HG03575 (cell line): ENCODE measurements around the gene CTU2.

Source experiments
- ATAC-seq: cut with Tn5 transposase; IDR thresholded peaks from one replicate; pipeline ENCODE4 v1.9.1; 2021; ENCODE audit not compliant: unreplicated experiment, insufficient number of reproducible peaks, low FRiP score; ENCODE audit errors: extremely low read depth

The CTU2 gene

GRCh38 chr16:88680554-88681083 is 25.7 kb upstream of the CTU2 start:
- no peak for ATAC-seq

DNA sequence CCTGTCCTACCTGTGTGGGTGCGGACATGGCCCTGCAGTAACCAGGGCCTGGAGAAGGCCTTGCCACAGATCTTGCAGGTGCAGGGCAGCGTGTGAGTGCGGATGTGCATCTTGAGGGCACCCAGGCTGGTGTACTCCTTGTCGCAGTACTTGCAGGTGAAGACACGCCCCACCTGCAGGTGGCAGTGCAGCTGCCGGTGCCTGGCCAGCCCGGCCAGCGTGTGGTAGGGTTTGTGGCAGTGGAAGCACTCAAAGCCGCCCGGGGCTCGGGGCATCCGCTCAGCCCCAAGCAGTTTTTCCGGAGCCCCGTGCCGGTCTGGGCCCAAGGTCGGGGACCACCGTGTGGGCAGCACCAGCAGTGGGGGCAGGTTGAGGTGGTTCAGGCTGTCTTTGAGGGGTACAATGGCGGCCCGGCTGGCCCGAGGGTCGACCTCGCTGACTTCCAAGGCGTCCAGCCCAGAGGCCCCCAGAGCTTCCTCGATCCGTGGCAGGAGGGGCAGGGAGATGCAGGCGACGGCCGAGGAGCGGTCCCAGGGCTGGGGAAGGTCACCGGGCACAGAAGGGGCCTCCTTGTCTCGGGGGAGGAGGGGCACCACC is 25.1 kb upstream of the CTU2 start:
- no peak for ATAC-seq

DNA sequence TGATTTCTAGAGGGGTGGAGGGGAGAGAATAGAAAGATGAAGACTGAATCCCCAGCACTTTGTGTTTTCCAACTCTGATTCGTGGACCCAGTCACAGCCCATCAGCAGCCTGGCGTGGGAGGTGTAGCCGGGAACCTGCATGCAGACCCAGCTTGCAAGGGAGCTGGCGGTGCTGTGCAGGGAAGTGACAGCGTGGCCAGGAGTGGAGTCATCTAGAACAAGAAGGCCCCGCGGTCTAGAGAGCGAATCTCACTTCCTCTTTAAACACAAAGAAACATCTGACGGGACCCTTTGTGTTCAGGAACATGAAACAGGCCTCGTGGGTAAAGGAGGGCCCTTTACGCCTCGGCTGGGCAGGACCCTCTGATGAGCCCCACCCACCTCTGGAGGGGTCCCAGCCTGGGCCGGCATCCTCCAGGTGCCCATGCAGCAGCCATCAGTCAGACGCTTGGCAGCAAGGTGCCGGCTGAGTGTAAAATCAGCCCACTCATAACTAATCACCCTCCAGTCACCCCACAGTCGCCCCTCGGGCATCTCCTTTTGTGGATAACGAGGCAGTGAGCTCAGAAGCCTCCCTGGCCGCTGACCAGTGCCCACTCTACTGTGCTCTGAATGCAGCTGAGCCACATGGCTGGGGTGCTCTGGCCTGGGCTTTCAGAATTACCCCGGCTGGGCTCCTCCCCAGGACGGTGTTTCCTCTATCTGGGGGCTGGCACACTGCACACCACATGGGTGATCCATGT is 24.4 kb upstream of the CTU2 start:
- no peak for ATAC-seq

DNA sequence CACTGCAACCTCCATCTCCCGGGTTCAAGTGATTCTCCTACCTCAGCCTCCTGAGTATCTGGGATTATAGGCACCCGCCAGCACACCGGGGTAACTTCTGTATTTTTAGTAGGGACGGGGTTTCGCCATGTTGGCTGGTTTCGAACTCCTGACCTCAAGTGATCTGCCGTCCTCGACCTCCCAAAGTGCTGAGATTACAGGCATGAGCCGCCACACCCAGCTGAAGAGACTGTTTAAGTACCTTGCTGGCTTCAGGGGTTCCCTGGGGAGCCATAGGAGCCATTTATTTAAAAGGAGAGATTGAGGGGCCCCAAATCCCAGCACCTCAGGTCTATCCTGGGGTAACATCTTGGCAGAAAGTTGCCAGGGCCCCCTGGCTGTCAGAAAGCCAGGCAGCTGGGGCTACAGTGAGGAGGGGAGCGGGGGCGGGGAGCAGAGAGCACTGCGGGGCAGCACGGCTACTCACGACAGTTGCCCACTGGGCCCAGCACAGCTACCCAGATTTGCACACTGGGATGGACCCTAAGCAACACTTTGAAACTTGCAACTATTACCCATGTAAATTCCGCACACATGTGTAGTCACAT is 21.6 kb upstream of the CTU2 start:
- ATAC-seq = no peak

- no peak for ATAC-seq
Observed at GRCh38 chr16:88685156-88686061, 20.9 kb upstream of the CTU2 start.

DNA sequence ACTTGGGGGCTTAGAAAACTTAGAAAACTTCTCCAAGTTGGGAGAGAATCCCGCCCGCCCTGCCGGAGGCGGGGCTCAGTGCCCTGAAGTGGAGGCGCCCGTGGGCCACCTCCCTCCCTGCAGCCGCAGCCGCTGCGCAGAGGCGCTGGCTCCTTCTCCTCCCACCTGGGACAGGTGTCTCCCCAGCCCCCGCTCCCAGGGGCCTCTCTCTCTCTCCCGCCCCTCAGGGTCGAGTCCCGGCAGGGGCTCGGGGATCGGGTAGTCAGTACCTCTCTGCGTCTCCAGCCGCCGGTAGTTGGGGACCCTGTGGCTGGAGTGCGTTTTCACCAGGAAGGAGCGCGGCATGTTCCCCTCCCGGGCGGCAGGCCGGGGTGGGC is 20.3 kb upstream of the CTU2 start:
- no peak for ATAC-seq

DNA sequence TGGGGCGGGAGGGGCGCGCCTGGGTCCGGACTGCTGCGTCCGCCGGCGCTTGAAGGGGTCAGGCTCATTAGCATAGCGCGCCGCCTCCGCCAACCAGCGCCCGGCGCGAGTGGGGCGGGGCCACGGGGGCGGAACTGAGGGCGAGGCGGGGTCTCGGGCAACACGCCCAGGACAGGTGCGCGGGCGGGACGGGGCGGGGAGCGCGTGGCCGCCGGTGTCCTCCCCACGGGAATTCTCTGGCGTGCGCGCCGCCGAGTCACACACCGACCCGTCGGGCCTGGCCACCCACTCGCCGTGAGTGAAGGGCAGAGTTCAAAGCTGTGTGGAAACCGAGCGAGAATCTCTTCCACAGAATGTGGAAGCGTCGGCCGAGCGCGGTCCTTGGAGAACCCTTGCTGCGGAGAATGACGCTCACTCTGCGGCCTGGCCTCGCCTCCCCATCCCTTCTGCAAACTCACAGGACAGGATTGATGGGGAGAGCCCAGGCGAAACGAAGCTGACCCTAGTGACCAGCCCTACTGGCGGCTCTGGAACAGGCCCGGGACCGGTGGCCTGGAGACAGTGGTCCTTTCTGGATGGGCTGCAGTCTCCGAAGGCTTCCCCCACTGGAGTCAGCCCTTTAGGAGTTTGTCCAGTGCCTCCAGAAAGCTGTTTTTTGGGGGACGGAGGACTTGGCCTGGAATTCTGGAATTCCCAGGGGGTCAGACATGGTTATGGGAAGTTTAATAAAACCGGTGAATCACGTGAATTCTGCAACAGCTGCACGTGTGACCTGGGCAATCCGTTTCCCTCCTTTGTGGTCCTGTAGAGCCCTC is 19.7 kb upstream of the CTU2 start, which contains the start of gene SNAI3:
Gene SNAI3 (minus strand): TSS at position 69 of the 815 bp plus-strand sequence. CDS start 101 bp downstream, outside the sequence.
- no peak for ATAC-seq

DNA sequence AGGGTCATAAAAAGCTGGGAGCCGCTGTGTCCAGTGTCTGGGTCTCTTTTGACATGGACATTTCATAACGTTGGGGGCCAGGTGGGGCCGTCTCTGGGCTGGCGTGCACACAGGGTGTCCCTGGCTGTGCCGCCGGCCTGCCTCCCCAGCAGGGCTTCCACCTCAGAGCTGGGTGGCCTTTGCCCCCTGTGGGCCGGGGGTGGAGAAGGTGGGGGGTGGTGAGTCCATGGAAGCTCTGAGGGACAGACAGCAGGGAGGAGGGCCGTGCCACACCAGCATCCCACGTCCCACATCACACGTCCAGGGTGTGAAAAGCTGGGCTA is 19.1 kb upstream of the CTU2 start:
- no peak for ATAC-seq

DNA sequence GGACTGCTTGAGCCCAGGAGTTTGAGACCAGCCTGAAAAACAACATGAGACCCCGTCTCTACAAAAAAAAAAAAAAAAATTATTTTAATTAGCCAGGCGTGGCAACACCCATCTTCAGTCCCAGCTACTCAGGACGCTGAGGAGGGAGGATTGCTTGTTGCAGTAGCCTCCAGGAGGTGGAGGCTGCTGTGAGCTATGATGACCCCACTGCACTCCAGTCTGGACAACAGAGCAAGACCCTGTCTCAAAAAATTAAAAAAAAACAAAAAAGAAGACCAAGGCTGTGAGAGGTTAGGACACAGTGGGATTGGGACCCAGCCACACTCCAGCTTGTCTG is 18.7 kb upstream of the CTU2 start:
- no peak for ATAC-seq

- no peak for ATAC-seq
Observed at GRCh38 chr16:88688013-88688778, 18.1 kb upstream of the CTU2 start.

- no peak for ATAC-seq
Observed at GRCh38 chr16:88690341-88691128, 15.8 kb upstream of the CTU2 start.

DNA sequence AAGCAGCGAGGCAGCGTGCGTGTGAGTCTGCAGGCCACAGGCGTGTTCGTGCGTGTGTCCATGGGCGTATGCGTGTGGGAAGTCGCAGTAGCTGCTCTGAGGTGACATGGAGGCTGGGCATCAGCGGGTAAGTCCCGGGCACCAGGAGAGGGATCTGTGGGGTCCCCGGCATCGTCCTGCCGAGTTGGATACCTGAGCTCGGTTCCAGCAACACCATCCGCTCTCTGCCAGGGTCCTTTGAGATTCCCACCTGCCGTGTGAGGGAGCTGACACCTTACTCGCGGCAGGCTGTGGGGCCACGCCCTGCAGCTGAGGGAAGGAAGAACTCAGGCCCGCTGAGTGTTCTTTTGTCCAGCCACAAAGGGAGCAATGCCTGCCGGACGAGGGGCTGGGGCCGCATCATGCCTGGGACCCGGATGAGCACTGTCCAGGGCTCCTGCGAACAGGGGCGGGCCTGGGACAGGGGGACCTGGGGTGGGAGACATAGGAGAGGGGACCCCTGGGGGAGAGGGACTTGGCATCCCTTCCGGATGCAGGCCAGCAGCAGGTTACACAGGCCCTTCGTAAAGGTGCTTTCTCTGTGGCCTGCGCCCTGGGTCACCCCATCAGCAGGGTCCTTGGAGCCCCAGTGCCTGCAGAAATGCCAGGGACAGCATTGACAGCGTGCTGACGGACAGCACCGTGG is 15.0 kb upstream of the CTU2 start:
- ATAC-seq = no peak

DNA sequence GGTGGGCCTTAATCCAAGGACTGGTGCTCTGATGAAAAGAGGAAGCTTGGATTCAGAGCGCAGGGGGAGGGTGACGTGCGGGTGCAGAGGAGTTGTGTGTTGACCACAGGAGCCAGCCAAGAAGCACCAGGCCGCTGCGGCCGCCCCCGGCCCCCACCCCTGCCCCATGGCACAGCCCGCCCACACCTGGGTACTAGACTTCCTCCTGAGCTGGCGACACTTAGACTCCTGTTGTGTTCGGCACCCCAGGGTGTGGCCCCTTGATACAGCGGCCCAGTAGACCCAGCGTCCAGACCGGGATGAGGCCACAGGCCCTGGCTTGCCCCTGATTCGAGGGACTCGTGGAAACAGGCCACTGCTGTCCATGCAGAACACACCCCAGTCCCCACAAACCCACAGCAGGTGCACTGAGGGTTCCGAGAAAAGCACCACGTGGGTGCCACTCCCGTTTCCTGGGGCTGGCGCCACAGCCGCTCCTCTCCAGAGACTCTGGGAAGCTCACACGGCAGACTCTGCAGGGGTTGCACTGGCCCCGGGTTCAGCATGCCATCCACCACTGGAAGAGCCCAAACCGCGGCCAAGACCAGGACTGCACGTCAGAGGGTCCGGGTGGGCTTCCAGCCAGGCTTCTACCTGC is 14.3 kb upstream of the CTU2 start:
- ATAC-seq = no peak

DNA sequence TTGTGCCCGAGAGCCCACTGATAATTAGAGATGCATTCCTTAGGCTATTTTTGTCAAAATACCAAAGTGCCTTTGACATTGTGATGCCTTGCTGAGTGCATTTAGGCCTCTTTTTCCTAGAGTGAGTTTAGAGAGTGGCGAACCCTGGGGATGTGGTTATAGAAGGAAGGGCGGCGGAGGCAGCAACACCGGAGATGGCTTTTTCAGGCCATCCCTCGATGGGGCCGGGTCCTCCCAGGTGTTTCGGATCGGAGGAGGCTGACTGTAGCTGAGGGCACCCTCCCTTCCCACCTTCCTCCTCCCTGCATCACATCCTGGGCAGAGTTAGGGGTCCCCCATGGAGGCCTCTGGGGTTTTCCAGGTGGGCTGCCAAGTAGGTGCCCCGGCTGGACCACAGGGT is 13.4 kb upstream of the CTU2 start:
- ATAC-seq = no peak

DNA sequence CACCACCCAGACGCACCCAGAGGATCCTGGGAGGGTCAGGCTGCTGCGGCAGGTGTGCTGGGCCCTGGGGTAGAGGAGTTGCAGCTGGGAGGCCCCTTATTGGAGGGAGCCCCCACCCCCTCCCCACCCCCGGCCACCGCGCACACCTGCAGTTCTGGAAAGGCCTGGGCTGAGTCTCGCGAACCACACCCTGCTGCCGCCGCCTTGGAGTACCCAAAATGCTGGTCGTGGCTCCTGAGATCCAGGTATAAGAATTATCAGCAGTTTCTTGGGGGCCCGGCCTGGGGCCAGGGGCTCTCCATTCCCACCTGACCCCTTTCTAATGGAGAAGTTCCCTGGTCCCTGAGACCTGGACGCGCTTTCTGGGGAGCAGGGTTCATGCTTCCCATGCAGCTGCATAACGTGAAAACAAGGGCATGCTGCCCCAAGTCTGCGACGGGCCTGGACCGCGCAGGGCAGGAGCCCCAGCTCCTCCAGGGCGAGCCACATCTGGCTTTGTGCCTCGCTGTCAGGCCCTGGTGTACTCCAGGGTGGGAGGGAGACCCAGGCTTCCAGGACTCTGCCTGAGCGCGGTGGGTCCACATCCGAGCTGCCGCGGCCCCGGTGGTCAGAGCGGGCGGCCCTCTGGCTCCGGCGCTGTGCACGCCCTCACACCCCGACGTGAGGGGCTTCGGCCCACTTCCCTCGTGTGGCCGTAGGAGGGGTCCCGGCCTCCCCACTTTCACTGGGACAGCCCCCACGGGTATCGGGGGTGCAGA is 12.7 kb upstream of the CTU2 start:
- ATAC-seq = no peak
